Measurements from ENCODE around the gene RALGDS.
A peak's percentile ranks its signal among the peaks of the same experiment; 100 is the strongest.

The RALGDS gene

DNA sequence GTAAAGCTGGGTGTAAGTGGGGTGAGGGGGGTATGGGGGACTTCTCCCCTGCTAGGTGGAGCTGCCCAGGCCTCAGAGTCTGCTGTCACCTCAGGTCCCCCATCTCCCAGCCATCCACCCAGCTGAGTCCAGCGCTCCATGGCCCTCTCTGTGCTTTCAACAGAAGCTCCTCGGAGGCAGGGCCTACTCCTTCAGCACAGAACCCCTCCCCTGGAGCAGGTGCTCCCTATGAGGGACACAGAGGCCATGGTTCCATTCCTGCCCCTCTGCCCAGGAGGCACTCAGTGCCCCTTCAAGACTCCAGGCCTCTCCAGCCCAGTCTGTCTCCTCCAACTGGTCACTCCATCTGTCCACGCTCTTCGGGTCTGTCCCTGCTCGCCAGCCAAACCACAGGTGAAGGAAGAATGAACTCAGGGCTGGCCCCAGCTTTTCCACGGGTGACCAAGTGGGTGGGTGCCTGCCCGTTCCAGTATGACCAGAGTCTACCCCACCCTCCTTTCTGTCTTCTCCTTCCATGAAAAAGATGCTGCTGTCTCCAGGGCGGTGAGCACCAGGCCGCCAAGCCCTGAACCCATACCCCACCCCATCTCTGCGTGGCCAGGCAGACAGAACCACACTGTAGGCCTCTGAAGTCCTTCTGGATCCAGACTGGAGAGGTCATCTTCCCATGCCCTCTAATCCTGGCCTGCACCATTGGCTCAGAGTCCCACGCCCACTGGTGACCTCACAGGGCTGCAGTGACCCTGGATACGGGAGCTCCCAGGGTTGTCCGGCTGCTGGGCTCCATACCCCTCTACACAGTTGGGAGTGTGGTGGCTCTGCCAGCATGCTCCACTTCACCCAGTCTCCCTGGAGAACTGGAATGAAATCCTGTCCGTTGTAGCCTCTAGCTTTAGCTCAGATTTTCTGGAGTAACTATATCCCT lies 30.8 kb upstream of the RALGDS start:
- DNase-seq: no peak

DNA sequence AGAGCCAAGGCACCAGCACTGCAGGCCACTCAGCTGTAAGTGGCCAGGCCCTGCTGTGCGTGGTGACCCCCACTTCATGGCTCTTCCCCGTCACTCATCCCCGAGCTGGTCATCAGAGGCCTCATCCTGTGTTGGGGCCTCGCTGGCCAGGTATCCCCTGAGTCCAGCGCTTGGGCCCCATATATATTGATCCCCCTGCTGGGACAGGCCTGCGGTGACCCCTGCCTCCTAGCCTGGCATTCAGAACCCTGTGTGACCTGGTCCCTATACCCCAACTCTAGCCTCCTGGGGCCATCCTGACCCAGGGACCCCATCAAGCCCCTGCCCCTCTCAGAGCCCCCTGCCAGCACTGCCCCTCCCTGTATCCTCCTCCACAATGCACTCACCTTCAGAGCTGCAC lies 30.0 kb upstream of the RALGDS start:
- no peak for DNase-seq

DNA sequence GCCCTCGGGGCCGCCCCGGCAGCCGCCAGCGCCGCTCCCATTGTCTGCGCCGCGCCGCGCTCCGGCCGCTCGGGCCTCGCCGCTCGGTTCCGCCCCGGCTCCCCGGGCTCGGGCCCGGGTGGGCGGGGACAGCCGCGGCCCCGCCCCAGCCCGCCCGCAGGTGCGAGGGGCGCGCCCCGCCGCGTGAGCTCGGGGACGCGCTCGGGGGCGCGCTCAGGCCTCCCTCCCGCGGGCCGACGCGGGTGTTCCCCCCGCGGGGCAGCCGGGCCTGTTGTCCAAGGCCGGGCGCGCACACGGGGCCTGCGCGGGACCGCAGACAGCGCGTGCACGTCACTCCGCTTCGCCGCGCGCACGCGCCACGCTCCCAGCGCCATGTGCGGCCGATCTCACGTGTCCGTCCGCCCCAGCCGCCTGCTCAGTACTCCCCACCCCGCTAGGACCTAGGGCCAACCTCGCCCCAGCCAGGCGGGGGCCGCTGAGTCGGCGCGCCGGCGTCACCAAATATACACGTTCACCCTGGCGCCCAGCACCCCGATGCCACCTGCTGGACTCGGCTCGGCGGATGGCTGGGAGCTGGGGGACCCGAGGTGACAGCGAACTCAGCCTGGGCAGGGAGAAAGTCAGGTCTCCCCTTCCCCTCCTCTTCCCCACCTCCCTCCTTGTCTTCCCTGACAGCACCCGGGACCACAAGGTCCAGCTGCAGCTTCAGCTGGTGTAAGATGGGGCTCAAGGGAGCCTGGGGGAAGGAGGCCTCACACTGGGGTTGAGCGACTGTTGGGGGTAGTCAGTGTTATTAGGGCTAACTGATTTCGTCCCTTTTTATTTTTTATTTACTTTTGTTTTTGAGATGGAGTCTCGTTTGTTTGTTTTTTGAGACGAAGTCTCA lies 28.3 kb upstream of the RALGDS start:
- peak in 55 of 56 donors; percentile 40 to 90 (median 78) for DNase-seq

DNA sequence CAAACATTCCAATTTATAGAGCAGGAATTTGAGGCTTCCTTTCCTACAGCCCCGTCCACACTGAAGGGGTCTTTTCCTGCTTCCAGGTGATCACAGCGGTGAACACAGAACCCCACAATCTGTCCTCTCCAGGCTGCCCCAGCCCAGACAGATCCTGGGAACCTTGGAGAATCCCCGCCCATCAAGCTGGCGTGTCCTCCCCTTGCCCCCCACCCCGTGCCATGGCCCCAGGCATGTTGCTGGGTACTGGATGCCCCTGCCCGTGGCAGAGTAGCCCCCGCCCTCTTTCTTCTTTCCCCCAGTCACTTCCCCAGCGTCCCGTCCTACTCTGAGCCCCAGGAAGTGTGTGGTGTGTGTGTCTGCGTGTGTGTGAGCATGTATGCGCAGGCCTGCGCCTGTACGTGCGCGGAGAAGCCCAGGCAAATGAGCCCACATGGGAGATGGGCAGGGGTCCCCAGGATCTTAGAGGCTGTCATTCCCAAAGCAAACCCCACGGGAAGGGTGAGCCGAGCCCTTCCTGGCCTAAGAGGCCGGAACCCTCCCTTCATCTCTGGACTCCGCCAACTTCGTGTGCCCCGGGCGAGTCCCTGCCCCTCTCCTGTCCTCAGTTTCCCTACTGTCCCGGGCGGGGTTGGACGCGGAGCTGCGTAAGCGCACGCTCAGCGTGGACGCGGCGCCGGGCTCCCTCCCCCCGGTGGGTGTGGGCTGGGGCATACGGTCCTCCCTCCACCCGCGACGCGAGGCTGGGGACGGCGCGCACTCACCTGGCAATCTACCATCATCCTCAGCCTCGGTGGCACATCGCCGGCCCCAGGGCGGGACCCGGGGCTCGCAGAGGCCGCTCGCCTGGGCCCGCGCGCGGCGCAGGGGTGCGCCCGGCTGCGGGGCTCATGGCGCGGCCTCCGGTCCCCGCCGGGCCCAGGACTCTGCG lies 27.4 kb upstream of the RALGDS start:
- peak in 27 of 56 donors; percentile 15 to 70 (median 44) for DNase-seq

DNA sequence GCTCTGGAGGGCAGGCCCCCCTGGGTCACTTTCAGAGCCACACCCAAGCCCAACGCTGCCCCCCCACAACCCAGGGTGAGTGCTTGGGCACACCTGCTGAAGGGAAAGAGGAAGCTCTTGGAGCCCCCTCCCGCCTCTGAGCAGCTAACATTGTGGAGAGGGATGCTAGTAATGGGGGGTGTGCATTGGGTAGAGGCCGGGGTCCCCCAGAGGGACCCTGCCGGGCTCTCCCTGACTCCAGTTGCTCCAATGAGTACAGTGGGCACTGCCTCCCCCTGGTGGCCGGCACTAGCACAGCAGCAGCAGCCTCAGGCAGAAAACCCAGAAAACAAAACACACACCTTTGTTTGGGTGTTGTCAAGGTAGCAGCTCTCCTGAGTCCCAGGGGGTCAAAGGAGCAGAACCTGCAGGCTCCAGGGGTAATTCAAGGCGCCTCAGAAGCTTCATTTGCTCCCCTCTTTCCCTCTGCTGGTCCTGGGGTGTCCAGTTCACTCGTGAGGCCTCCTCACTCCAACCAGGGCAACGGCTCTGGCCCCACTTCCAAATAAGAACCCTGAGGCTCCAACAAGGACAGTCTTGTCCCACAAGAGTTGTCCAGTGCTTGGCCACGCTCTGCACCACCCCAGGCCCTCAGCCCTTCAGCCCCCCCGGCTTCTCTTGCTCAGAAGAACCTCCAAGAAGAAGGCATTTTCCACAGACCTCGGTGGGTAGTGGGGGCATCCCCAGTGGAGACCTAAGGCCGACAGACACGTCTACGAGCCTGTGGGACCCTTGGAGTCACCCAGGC lies 26.6 kb upstream of the RALGDS start:
- DNase-seq: peak in 48 of 56 donors; percentile 27 to 86 (median 64)

DNA sequence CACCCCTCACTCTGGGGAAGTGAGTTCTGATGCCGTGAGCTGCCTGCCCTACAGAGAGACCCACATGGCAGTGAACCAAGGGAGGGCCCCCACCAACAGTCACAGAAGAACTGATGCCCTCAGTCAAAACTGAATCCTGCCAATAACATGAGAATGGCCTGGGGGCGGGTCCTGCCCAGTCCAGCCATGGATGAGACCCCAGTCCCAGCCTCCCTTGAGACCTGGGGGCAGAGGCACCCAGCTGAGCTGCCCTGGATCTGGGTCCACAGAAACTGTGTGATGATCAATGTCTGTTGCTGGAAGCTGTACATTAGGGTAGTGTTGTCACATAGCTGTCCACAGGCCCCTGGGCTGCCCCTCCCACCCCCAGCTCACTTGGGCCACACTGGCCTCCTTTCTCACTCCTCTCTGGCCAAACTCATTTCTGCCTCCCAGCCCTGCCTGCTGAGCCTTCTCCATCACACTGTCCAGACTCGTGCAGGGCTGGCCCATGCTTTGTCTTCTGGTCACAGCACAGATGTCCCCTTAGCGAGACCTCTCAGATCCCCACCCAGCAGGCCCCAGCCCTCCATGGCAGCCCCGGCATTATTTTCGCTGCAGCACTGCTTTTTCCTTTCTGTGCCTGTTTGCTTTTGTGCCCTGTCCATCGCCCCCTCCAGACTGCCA lies 25.8 kb upstream of the RALGDS start:
- no peak for DNase-seq

DNA sequence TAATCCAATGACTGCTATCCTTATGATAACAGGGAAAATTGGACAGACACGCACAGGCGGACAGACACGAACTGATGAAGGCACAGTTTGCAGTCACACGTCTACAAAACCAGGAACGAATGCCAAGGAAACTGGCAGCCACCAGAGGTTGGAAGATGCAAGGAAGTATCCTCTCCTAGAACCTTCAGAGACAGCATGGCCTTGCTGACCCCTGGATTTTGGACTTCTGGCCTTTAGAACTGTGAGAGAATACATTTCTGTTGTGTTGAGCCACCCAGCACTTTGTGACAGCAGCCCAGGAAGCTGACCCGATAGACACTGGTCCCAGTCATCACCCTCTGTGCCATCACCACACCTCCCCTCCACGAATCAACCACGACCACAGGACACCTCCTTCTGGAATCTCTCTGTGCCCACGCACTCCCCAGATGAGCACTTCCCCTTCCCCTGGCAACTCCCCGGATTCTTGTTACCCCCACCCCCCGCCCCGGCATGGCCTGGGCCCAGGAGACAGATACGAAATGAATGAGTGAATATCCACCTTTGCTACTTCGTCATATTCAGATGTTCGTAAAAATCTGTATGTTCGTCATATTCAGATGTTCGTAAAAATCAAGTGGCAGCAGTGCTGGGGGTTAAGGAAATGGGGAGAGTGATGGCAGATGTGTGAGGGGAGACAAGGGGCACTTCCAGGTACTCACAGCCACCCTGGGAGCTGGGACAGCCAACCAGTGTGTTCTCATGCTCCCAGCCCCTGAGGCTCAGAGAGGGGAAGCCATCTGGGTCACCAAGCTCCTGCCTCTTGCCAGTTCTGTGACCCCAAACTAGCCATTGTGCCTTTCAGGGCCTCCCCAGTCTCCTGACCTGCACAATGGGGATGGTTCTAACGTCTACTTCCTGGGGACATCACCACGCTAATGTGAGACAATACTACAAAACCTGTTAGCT lies 24.1 kb upstream of the RALGDS start:
- peak in 5 of 56 donors; percentile 44 to 61 (median 54) for DNase-seq

DNA sequence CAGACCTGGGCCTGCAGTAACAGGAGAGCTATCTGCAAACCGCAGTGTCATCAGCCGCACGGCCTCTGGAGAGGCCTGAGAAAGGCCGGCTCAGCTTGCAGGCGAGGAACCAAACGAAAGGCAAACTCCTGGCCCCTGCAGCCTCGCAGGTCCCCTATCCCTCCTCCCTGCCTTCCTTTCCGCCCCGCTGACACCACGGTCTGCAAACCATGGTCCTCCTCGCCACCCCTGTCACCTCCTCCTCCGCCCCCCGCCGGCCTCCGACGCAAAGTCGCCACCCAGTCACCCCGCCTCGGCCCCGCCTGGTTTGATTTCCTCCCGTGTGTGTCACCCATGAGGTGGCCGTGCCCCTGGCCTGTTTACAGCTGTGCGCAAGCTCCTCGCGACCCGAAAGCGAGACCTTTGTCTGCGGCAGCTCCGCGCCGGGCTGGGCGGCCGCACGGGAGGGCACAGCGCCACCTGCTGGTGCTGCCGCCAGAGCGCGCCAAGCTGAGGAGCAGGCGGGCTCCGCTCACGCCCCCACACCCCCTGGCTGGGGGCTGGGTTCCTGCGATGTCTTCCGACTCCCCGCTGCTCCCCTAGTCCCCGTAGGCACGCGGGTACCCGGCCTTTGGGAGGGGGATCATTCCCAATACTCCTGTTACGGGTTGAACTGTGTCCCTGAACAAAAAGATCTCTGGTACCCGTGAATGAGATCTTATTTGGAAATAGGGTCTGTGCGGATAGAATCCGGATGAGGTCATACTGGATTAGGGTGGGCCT lies 23.3 kb upstream of the RALGDS start:
- peak in 51 of 56 donors; percentile 36 to 88 (median 69) for DNase-seq

DNA sequence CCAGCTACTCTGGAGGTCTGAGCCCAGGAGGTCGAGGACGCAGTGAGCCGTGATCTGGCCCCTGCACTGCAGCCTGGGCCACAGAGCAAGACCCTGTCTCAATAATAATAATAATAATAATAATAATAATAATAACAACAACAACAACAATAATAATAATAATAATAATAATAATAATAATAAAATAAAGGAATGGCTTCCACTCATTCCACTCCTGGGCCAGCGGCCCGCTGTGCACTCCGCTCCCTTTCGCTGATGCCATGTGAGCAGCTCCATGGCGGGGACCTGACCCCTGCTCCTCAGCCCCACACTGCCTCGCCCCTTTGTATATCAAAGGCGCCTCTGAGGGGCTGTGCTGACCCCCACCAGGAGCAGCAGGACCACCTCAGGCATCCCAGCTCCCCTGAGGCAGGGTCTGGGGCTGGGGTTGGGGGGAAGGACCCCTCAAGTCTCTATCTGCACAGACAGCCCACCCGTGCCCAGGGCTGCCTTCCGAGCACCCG lies 22.6 kb upstream of the RALGDS start:
- DNase-seq: peak in 1 of 56 donors; percentile 29

DNA sequence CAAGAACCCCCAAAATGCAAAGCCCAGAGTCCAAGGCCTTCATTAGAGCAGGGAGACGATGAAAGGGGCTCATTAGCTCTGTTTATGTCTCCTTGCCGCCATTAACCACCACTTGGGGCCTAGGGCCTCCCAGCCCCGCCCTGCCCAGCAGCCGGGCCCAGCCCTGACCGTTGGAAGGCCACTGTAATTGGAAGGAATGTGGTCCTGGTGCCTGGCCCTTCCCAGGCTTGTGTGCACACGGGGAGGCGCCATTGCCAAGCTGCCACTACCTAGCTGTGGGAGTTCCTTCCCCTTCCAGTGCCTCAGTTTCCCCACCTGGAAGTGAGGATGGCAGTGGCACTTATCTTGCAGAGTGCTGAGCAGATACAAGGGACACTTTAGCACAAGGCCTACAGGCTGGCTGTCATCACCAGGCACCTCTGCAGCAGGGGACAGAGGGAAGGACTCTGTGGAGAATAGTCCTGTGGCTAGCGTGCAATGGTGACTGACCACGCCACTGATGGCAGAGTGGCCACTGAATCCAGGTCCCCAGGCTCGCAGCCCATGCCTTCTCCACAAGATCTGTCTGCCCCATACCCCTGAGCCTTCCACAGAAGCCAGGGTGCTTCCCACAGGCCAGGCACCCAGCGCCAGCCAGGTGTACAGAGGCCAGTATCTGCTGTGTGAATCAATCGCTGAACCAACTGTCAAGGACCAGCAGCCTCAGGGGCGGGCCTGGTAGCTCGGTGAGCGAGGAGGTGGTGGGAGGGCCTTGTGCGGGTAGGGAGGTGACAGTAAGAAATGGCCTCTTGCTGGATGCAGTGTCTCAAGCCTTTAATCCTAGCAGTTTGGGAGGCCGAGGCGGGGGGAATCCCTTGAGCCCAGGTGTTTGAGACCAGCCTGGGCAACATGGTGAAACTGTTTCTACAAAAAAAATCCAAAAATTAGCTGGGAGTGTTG lies 21.9 kb upstream of the RALGDS start:
- peak in 2 of 56 donors; percentile 14 to 19 for DNase-seq

DNA sequence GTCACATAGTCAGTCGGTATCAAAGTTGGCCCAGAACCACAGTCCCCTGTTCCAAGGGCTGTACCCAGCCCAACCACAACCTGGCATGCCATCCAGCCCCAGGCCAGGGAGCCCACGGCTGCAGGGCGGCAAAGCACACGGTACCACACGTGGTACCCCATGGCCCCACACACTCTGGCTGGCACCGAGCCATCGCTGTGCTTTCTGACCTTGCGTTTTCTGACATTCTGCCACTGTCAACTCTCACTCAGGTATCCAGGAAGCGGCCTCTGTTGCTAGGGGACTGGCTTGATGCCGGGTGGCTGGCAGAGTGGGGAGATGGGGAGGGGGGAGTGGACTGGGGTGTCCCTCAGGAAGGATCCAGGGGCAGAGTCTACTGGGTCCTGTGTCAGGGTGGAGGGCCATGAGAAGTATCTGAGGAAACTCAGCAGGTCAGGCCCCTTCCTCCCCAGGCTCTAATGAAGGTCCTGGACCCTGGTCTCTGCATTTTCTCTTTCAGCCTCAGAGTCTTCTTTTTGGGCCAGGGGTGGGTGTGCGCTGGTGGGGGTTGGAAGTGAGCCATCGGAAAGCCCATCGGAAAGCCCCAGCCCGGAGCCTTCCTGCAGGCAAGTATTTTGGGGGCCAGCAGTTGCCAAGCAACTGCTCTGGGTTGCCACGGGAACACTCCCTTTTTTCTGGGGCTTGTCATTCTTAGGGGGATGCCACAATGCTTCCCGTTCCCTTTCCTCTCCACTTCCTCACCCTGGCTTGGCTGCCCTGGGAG lies 21.0 kb upstream of the RALGDS start:
- DNase-seq: peak in 19 of 56 donors; percentile 20 to 66 (median 34)

DNA sequence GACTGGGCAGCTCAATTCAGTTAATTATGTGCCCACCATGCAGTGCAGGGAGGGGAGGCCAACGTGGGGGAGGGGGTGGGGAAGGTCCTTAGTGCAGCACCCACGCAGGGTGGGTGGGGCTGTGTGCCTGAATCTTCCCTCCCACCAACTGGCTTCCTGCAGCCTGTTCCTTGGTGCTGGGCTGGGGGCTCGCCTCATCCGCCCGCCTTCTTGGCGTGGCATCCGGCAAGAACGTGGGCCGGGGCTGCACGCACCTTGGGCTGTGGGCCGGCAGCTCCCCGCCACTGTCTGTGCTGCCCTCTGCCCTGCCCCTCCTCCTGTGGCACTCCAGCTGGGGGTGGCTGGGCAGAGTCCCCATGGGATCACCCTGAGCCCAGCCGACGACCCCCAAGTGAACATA lies 19.6 kb upstream of the RALGDS start:
- DNase-seq: no peak

DNA sequence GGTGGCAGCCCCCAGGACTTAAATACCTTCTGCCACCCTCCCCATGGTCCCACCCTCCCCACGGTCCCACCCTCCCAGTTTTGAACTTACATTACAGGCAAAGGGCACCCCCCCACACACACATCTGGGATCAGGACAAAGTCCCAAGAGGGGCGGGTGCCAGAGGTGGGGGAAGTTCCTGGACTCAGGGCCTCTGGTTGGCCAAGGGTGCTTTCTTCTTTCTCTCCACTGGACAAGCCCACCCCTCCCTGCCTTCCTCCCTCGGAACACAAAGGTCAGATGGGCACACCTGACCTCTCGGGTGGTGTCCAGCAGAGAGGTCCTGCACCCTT lies 19.1 kb upstream of the RALGDS start:
- no peak for DNase-seq

DNA sequence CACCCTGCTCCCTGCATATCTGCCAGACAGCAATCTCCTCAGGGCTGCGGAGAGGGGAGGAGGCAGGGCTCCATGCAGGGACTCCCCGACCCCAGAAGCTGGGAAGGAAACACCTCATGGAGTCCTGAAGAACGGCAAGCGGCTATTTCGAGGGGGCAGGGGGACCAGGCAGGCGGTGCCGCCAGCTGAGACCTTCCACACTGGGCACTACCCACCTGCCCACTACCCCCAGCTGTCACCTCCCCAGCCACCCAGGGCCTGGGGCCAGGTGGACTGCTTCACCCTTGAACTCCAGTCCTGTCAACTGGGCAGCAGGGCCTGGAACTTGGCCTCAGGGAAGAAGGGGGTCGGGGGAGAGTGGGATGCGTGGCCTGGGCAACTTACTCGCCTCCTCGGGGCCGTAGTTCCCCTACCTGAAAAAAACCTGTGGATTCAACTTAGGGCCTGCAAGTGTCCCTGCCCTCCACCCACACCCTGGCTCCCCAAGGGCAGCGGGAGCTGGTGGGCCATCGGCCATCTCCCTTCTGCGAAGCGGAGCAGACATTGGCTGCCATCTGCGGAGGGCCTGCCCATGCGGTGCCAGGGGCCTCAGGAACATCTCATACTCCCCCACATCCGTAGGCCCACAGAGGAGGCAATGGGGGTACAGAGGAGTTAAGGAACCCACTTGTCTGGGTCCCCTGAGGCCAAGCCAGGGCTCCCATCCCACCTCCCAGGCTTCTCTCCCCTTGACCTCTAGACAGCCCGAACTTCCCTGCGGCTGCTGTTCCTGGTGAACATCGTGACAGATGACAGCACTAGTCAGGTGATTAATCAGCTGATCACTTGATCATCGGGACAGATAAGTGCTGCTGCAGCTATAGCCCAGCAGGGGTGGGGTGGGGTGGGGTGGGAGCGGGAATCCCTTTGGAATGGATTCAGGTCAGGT lies 18.5 kb upstream of the RALGDS start:
- DNase-seq: peak in 29 of 56 donors; percentile 21 to 63 (median 42)

Measured in nucleus accumbens (tissue), 56 donors.